Lung (tissue), 12 donors: ENCODE measurements around the gene HCFC1. TPM values are rescaled to one million over a fixed set of nuclear protein-coding genes. Genes with fewer than 3 reads are reported as not detected.

ENCODE experiments used
- ATAC-seq: fragments of 200-7000 bp; cut with Tn5 transposase; one replicate; pipeline ENCODE4 v1.9.1; 2020; ENCODE audit warnings: moderate number of reproducible peaks; ENCODE audit not compliant: insufficient read depth, low FRiP score
- DNase-seq, 3 donors: peaks; one replicate each; pipeline ENCODE4 v3.0.0-alpha.2; 2013 to 2017
- H3K27ac ChIP-seq, 2 donors: one replicate each; pipeline ENCODE4 v1.5.1; 2013; ENCODE audit warnings: mild to moderate bottlenecking in 2 of 2, moderate library complexity in 2 of 2, control low read depth in 1 of 2, inconsistent platforms in 1 of 2, low read depth in 1 of 2, low read length in 1 of 2
- H3K27me3 ChIP-seq, 3 donors: one replicate each; pipeline ENCODE4 v1.5.1; 2013; ENCODE audit warnings: low read length in 2 of 3; ENCODE audit not compliant: control insufficient read depth in 3 of 3, insufficient read depth in 3 of 3
- H3K36me3 ChIP-seq, 4 donors: one replicate each; pipeline ENCODE4 v1.5.1; 2013; ENCODE audit warnings: low read length in 4 of 4, mild to moderate bottlenecking in 1 of 4, moderate library complexity in 1 of 4; ENCODE audit not compliant: control insufficient read depth in 4 of 4, insufficient read depth in 4 of 4
- H3K4me1 ChIP-seq, 5 donors: one replicate each; pipeline ENCODE4 v1.5.1; 2013; ENCODE audit warnings: low read length in 5 of 5, mild to moderate bottlenecking in 2 of 5, moderate library complexity in 1 of 5; ENCODE audit not compliant: control insufficient read depth in 5 of 5, insufficient read depth in 5 of 5
- H3K4me3 ChIP-seq: one replicate; pipeline ENCODE4 v1.5.1; 2013; ENCODE audit warnings: mild to moderate bottlenecking, control low read depth, moderate library complexity
- H3K9ac ChIP-seq, 2 donors: one replicate each; pipeline ENCODE4 v1.5.1; 2013; ENCODE audit warnings: low read length in 2 of 2, control low read depth in 1 of 2; ENCODE audit not compliant: insufficient read depth in 1 of 2
- H3K9me3 ChIP-seq, 4 donors: one replicate each; pipeline ENCODE4 v1.5.1; 2013; ENCODE audit warnings: low read length in 3 of 4, mild to moderate bottlenecking in 1 of 4, moderate library complexity in 1 of 4; ENCODE audit not compliant: control insufficient read depth in 4 of 4, insufficient read depth in 3 of 4
- WGBS, 2 donors: extraction: QIAGEN DNeasy Blood & Tissue Kit; methylation state at CpG; one replicate each; pipeline ENCODE4 v1.1.7; 2013; 5-methylcytosine and 5-hydroxymethylcytosine counted together
- polyA plus RNA-seq, 2 donors: library from polyadenylated mRNA; stranded (reverse); fragments of 200-250 nt; gene quantifications; one replicate each; pipeline ENCODE4 v1.2.1, GENCODE V29; 2013
- total RNA-seq, 2 donors: library from RNA; depleted of rRNA in 1 of 2; stranded (reverse); fragments of >200 nt in 1 of 2; gene quantifications; one replicate each; pipeline ENCODE4 v1.2.1, GENCODE V29; 2014 to 2021
- TF ChIP-seq, protein P1 (sequence below): IDR thresholded peaks from 2 replicates; pipeline ENCODE4 v1.5.1; 2012; ENCODE audit warnings: mild to moderate bottlenecking; ENCODE audit errors: control extremely low read depth, extremely low read depth
- donor health status: control.
- donor health status: control.
- donor health status: Bipolar disorder and iron deficiency.
- donor health status: healthy.
- donor health status: DM: yes; HTN: yes; CAD: no.

HCFC1 gene
- total and polyA plus RNA-seq, 4 donors, result 10.7 to 59.4 (median 24.1) TPM

DNA sequence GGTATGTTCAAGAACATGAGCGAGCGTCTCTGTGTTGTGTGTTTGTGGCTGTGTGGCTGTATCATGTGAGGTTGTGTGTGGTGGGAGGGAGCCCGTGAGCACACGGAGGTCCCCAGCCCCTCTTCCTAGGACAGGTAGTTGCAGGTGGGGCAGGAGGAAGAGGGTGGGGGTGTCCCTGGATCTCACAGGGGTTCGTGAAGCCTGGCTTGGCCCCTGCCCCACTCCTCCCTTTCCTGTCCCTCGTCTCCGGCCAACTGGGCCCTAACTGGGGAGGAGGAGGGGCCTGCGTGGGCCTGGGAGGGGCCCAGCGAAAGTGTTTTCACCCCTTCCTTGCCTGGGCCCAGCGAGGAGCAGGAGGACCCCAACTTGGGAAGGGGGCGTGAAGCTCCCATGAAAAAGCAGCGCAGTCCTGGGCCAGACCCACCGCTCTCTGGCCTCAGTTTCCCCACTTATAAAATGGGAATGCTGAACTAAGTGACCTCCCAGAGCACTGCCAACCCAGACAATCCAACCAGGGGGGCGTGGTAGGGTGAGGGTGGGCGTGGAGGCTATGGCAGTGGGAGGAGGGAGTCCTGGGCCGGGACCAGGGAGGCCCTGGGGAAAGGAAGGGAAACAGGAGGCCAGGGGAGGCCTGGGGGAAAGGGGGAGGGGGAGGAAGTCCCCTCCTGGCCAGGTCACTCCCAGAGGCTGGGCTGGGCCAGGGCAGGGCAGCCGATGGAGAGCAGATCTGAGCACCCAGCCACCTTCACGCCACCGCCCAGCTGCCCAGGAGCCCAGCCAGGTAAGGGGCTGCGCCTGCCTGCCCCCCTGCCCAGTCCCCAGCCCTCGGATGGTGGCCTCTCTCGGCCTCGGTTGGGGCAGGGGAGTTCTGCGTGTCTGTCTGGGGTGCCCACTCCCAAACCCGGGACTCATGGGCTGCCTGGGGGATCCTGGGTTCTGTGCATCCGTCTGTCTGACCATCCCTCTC, 67.3 kb downstream of the HCFC1 start, which contains the start of gene AVPR2:
TSS of gene AVPR2 (plus strand) at position 683 of the 967 bp plus-strand sequence. CDS start 473 bp downstream, outside the sequence.
- WGBS, 2 donors, result 33 to 53% methylated on average over 13 to 26 of the region's 26 CpGs
- no peak for DNase-seq
- Histone ChIP-seq H3K27me3 (peaks cover 2 to 7% (median 5%) of the 10 kb centered on the region in 3 donors), H3K36me3 (no peaks in the 10 kb centered on the region), H3K27ac (peak within 1 kb of the TSS; percentile 32 to 49), H3K9ac (no peak within 1 kb of the TSS), H3K9me3 (peaks cover 0 to 10% (median 0%) of the 10 kb centered on the region in 4 donors), H3K4me1 (peaks cover 0 to 16% (median 0%) of the 10 kb centered on the region in 5 donors), H3K4me3 (no peak within 1 kb of the TSS)
- ATAC-seq, result no peak
- TF ChIP-seq, protein P1, sequence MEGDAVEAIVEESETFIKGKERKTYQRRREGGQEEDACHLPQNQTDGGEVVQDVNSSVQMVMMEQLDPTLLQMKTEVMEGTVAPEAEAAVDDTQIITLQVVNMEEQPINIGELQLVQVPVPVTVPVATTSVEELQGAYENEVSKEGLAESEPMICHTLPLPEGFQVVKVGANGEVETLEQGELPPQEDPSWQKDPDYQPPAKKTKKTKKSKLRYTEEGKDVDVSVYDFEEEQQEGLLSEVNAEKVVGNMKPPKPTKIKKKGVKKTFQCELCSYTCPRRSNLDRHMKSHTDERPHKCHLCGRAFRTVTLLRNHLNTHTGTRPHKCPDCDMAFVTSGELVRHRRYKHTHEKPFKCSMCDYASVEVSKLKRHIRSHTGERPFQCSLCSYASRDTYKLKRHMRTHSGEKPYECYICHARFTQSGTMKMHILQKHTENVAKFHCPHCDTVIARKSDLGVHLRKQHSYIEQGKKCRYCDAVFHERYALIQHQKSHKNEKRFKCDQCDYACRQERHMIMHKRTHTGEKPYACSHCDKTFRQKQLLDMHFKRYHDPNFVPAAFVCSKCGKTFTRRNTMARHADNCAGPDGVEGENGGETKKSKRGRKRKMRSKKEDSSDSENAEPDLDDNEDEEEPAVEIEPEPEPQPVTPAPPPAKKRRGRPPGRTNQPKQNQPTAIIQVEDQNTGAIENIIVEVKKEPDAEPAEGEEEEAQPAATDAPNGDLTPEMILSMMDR, result no peak

DNA sequence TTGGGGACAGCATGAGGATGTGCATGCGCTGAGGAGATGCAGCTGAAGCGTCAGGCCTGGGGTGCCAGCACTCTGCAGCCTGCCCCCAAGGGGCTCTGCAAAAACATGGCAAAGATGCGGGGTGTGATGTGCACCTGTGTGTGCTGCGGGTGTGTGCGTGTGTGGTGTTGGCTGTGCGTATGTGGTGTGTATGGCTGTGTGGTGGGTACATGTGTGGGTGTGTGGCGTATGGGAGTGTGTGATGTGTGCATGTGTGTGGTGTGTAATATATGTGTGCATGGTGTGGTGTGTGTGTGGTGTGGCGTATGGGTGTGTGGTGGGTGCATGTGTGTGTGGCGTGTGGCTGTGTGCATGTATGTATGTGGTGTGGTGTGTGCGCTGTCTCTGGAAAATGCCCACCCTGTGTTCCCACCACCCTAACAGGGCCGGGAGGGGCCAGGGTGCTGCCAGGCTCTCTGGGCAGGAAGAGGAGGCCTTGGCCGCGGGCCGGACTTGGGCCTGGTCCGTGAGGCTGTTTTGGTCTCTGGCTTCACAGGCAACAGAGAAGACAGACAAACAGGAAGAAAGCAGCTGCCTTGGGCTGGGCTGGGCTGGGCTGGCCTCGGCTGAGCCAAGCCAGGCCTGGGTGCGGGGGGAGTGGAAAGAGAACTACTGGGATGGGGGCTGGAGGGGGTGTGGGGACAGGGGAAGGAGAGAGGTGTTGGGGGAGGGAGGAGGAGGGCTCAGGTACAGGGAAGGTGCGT, 68.2 kb downstream of the HCFC1 start:
- ATAC-seq, result no peak
- TF ChIP-seq, protein P1, result no peak
- peaks cover 0 to 10% (median 0%) of the 10 kb centered on the region in 4 donors for H3K9me3 ChIP-seq
- no peak for DNase-seq
- H3K27ac ChIP-seq, result peak overlapping the region in 1 of 2 donors; percentile 32
- H3K36me3 ChIP-seq, result no peaks in the 10 kb centered on the region
- H3K27me3 ChIP-seq, result peaks cover 2 to 7% (median 5%) of the 10 kb centered on the region in 3 donors
- 51 to 60% methylated on average over 18 of the region's 18 CpGs for WGBS, 2 donors
- H3K4me1 ChIP-seq, result peaks cover 0 to 16% (median 0%) of the 10 kb centered on the region in 5 donors
- no peak overlapping the region for H3K9ac ChIP-seq
- no peak overlapping the region for H3K4me3 ChIP-seq

DNA sequence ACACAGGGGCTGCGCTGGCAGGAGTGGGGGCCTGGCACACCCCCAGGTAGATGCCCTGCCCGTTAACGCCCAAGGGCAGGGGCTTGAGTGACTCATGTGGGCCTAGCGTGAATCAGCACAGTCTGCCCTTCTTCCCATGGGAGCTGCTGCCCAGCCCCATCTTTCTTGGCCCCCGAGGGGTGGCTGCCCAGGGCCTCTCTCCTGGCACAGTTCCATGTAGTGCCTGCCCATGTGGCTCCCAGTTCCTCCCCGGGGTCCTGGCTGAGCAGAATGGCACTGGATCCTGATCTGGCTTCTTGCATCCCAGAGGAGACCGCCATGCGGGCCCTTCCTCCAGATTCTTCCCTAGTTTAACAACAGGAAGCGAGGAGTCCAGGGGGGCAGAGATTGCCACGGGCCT, 69.2 kb downstream of the HCFC1 start:
- no peak for DNase-seq
- 51 to 62% methylated on average over 8 to 10 of the region's 10 CpGs for WGBS, 2 donors
- H3K4me3 ChIP-seq, result no peak overlapping the region
- no peak overlapping the region for H3K27ac ChIP-seq
- no peaks in the 10 kb centered on the region for H3K36me3 ChIP-seq
- peaks cover 0 to 10% (median 0%) of the 10 kb centered on the region in 4 donors for H3K9me3 ChIP-seq
- no peak overlapping the region for H3K9ac ChIP-seq
- peaks cover 2 to 7% (median 5%) of the 10 kb centered on the region in 3 donors for H3K27me3 ChIP-seq
- H3K4me1 ChIP-seq, result peaks cover 0 to 16% (median 0%) of the 10 kb centered on the region in 5 donors
- TF ChIP-seq, protein P1, result no peak
- ATAC-seq, result no peak
